DMS153 treated with DMSO at 0.1 percent for 48 hours (cell line): ENCODE results near the gene OR52K1.
"Not testable (repeated sequence)": the region's sequence is repeated elsewhere in the genome, so short reads cannot be mapped to it uniquely, and the experiment has no call there.

Source experiments
- DNase-seq: peaks from one replicate; lab custom pipeline; 2025; ENCODE audit not compliant: unreplicated experiment; lab: John Stamatoyannopoulos, UW

OR52K1 gene

DNA sequence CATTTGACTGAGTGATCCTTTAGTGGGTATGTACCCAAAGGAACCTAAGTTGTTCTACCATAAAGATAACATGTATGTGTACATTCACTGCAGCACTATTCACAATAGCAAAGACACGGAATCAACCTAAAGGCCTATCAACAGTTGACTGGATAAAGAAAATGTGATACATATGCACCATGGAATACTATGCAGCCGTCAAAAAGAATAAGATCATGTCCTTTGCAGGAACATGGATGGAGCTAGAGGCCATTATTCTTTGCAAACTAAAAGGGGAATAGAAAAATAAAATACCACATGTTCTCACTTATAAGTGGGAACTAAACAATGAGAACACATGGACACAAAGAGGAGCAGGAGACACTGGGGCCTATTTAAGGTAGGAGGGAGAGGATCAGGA lies 9.0 kb downstream of the OR52K1 start:
- not testable (repeated sequence) for DNase-seq

DNA sequence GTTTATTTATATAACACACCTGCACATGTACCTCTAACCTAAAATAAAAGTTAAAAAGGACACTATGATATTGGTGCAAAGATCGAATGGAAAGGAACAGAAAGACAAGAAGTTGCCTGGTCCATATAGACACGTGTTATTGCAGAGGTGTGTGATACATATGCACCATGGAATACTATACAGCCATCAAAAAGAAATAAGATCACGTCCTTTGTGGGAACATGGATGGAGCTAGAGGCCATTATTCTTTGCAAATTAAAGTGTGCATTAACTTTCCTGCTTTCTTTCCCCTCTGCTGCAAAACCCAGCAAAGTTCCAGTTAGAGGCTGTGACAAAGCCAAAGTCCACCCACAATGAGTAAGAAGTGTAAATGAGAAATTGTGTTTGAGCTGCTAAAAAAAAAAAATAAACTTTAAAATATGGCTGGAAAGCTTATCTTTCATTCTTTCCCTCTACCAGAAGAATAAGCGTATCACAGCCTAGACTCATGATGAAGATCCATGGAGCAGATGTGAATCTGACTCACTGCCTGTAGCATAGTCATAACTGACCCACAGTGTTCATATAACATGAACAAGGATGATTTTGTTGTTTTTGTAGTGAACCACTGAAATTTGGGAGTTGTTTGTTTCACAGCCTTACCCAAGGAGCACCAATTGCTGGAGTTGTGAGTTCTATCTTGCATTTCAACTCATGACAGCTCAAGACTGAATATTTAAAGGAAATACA lies 9.6 kb downstream of the OR52K1 start:
- no peak for DNase-seq

GRCh38 chr11:4493480-4493818 lies 11.0 kb downstream of the OR52K1 start:
- DNase-seq: no peak

DNA sequence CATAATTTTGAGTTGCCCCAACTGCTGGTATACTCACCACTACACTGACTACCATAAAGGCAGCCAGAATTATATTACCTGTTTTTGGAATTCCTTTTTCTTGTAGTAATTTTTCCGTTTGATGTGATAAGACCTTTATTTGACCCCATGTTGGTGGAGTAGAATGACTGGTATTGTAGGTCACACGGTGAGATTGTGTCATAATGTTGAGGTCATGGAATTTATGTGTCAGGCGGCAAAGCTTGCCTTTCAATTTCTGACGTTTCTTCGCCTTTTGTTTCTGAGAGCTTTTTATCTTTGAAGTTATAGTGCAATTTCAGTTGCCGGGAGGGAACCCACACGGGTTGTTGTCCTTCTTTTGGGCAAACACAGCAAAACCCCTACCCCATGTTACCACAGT lies 13.0 kb downstream of the OR52K1 start:
- no peak for DNase-seq

GRCh38 chr11:4495986-4496385 lies 13.5 kb downstream of the OR52K1 start:
- DNase-seq: no peak

- DNase-seq: no peak
Measured at GRCh38 chr11:4496557-4497248, 14.3 kb downstream of the OR52K1 start.

- DNase-seq: no peak
Measured at GRCh38 chr11:4508886-4509285, 26.4 kb downstream of the OR52K1 start.

- no peak for DNase-seq
Measured at GRCh38 chr11:4511282-4512245, 29.1 kb downstream of the OR52K1 start.

GRCh38 chr11:4514196-4514595 lies 31.8 kb downstream of the OR52K1 start:
- DNase-seq: no peak

DNA sequence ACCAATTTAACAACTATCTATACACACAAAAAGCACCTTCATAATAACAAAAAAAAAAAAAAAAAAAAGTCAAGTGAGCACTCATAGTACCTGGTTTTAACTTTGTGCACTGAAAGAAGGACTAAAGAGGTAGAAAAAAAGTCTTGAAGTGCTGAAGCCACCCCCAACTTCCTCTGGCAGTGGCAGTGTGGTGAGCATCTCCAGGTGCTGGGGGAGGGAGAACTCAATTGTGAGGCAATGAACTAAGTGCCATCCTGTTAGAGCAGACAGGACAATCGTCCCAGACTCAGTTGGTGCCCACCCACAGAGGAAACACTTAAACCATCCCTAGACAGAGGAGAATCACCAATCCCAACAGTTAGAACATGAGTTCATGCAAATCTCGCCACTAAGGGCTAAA lies 39.9 kb downstream of the OR52K1 start:
- DNase-seq: no peak

- no peak for DNase-seq
Measured at GRCh38 chr11:4522752-4523151, 40.3 kb downstream of the OR52K1 start.

DNA sequence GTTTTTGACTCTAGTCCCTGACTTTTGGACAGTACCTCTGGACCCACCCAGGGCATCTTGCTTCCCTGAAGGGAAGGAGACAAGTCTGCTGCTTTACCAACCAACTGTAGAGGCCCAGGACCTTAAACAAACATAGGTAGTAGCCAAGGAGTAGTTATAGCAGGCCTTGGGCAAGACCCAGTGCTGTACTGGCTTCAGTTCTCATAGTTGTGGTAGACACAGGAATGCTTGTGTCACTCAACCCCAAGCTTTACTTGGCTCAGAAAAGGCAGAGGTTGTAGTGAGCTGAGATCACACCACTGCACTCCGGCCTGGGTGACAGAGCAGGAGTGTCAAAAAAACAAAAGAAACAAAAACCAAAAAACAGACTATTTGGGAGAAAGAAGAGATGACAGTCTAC lies 41.2 kb downstream of the OR52K1 start:
- no peak for DNase-seq

- DNase-seq: no peak
Measured at GRCh38 chr11:4527926-4528325, 45.5 kb downstream of the OR52K1 start.

DNA sequence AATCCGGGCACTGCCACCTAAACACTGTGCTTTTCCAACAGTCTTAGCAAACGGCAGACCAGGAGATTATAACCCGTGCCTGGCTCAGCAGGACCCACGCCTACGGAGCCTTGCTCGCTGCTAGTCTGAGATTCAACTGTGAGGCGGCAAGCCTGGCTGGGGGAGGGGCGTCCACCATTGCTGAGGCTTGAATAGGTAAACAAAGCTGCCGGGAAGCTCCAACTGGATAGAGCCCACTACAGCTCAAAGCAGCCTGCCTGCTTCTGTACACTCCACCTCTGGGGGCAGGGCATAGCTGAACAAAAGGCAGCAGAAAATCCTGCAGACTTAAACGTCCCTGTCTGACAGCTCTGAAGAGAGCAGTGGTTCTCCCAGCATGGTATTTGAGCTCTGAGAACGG lies 49.2 kb downstream of the OR52K1 start:
- DNase-seq: peak; percentile 8

DNA sequence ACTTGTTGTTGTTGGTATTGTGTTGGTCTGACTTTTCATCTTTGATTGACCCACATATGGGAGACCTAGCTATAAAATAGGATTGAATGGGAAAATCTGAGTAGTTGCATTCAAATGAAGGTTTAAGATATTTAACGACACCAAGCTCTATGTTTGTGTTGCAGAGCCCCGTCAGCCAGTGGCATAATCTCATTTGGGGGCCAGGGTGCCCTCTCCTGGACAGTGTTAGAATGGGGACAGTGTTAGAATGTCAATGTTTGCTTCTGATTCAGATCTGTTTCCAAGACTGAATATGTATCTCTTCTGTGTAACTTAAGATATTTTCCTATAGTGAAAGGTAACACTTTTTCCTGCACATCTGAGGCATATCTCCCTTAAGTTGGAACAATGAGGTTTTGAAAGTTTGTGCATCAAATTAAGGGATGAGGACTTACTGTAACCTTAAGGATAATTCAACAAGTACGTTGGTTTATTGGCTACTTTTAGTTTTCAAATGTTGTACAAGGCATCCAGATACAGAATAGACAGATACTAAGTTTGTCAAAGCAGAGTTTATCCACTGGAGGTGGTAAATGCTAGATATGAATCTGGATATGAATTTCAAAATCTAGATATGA lies 57.3 kb downstream of the OR52K1 start:
- DNase-seq: peak; percentile 5

- DNase-seq: no peak
Measured at GRCh38 chr11:4541071-4541470, 58.6 kb downstream of the OR52K1 start.
